PC-3 (cell line): ENCODE data around the gene TXNIP. TPM values are rescaled to one million over a fixed set of nuclear protein-coding genes. Genes with fewer than 3 reads are reported as not detected.
"Not testable (repeated sequence)": the region's sequence is repeated elsewhere in the genome, so short reads cannot be mapped to it uniquely, and the experiment has no call there.

Experiments used
- ATAC-seq: fragments of 200-7000 bp; cut with Tn5 transposase; 2 replicates; pipeline ENCODE4 v1.9.1; 2020; ENCODE audit warnings: mild to moderate bottlenecking, moderate library complexity
- BruUV-seq: library from RNA; stranded (reverse); fragments of 400-500 nt; replicated peaks from 2 replicates; lab custom pipeline; 2021; lab: Mats Ljungman, UMichigan
- CTCF ChIA-PET: fragments of 300-600 bp; sonication (Branson Sonifier 250); formaldehyde crosslinking; loops from one replicate; lab custom pipeline; 2022; ENCODE audit warnings: antibody characterized with exemption; lab: Charles Lee
- POLR2A ChIA-PET: fragments of 300-600 bp; sonication (Branson Sonifier 250); formaldehyde crosslinking; loops from one replicate; lab custom pipeline; 2022; ENCODE audit warnings: antibody characterized with exemption; ENCODE audit not compliant: unreplicated experiment; lab: Charles Lee
- DNase-seq: peaks from one replicate; pipeline ENCODE4 v3.0.0-alpha.2; 2015
- H2AFZ ChIP-seq: fragments of 300-600 bp; sonication (generic); 2 replicates; pipeline ENCODE4 v1.6.0; 2016; ENCODE audit warnings: antibody characterized with exemption, low read length
- H3F3A ChIP-seq: fragments of 300-600 bp; sonication (generic); one replicate; pipeline ENCODE4 v1.6.0; 2017; ENCODE audit warnings: antibody characterized with exemption, low read length, control low read depth, mild to moderate bottlenecking; ENCODE audit not compliant: unreplicated experiment
- H3K27ac ChIP-seq: fragments of 300-600 bp; sonication (generic); 2 replicates; pipeline ENCODE4 v1.5.1; 2016; ENCODE audit warnings: mild to moderate bottlenecking, low read length
- H3K27me3 ChIP-seq: fragments of 300-600 bp; sonication (generic); 2 replicates; pipeline ENCODE4 v1.6.1; 2016; ENCODE audit warnings: low read length, mixed read lengths
- H3K36me3 ChIP-seq: fragments of 300-600 bp; sonication (generic); 2 replicates; pipeline ENCODE4 v1.6.1; 2016; ENCODE audit warnings: low read depth, mixed run types, low read length, mixed read lengths
- H3K4me1 ChIP-seq: fragments of 300-600 bp; sonication (generic); 2 replicates; pipeline ENCODE4 v1.5.1; 2016; ENCODE audit warnings: low read length; ENCODE audit not compliant: insufficient read depth
- H3K4me2 ChIP-seq: fragments of 300-600 bp; sonication (generic); 2 replicates; pipeline ENCODE4 v1.6.0; 2016; ENCODE audit warnings: low read length
- H3K4me3 ChIP-seq: fragments of 300-600 bp; sonication (generic); 2 replicates; pipeline ENCODE4 v1.5.1; 2016; ENCODE audit warnings: mild to moderate bottlenecking, low read length, mixed read lengths
- H3K79me2 ChIP-seq: fragments of 300-600 bp; sonication (generic); 2 replicates; pipeline ENCODE4 v1.6.1; 2017; ENCODE audit warnings: low read length, mixed read lengths
- H3K9ac ChIP-seq: fragments of 300-600 bp; sonication (generic); 2 replicates; pipeline ENCODE4 v1.6.0; 2016; ENCODE audit warnings: mild to moderate bottlenecking, low read length
- H3K9me2 ChIP-seq: fragments of 300-600 bp; sonication (generic); replicated peaks from 2 replicates; pipeline ENCODE4 v1.6.1; 2016; ENCODE audit warnings: mixed run types, low read length, mixed read lengths
- H3K9me3 ChIP-seq: fragments of 300-600 bp; sonication (generic); 2 replicates; pipeline ENCODE4 v1.6.1; 2016; ENCODE audit warnings: low read length, mixed read lengths
- H4K20me1 ChIP-seq: fragments of 300-600 bp; sonication (generic); 2 replicates; pipeline ENCODE4 v1.6.1; 2016; ENCODE audit warnings: low read length, mixed read lengths
- EZH2 ChIP-seq: fragments of 300-600 bp; sonication (generic); IDR thresholded peaks from one replicate; pipeline ENCODE4 v1.6.1; 2017; ENCODE audit warnings: antibody characterized with exemption, mild to moderate bottlenecking, low read length; ENCODE audit not compliant: unreplicated experiment
- EZH2phosphoT487 ChIP-seq: fragments of 300-600 bp; sonication (generic); IDR thresholded peaks from 2 replicates; pipeline ENCODE4 v1.6.1; 2018; ENCODE audit warnings: mild to moderate bottlenecking, antibody characterized with exemption, low read length, borderline replicate concordance
- intact Hi-C: fragments of 100-400 bp; cut with micrococcal nuclease; formaldehyde crosslinking; loops from 2 replicates; pipeline ENCODE4 v1.9.0; 2023
- total RNA-seq: library from RNA; depleted of rRNA; stranded (reverse); fragments of >200 nt; gene quantifications from 2 replicates; pipeline ENCODE4 v1.2.3, GENCODE V29; 2014
- TF ChIP-seq, protein P1 (sequence below): fragments of 300-600 bp; sonication (generic); conservative IDR thresholded peaks from 2 replicates; pipeline ENCODE4 v1.5.1; 2017; ENCODE audit warnings: antibody characterized with exemption, low read depth, mild to moderate bottlenecking, low read length

TXNIP gene
- total RNA-seq, 1 experiment from 2014 or later: 45.3 TPM

GRCh38 chr1:146032631-146033219 lies 36.3 kb upstream of the TXNIP start:
- Histone ChIP-seq H3F3A (peaks cover 6% of the 10 kb centered on the region), H3K36me3 (no peaks in the 10 kb centered on the region), H3K4me3 (no peak overlapping the region), H3K9me3 (no peaks in the 10 kb centered on the region), H2AFZ (0 out of 2 replicates have a peak overlapping the region, but pooled peaks have one; percentile 7), H3K4me2 (no peak overlapping the region), H3K4me1 (peaks cover 11% of the 10 kb centered on the region; the same call in 1 of the 2 replicates), H3K9ac (no peak overlapping the region), H3K79me2 (no peaks in the 10 kb centered on the region), H4K20me1 (no peaks in the 10 kb centered on the region), H3K27ac (no peak overlapping the region), H3K9me2 (no peaks in the 10 kb centered on the region), H3K27me3 (no peaks in the 10 kb centered on the region)
- BruUV-seq: no TSS peak
- ChIA-PET POLR2A (interaction anchor here (1.6 kb wide), 1 partner anchor 19 kb away, joined by 6 read pairs; no protein-coding TSS in a partner anchor), CTCF (interaction anchor here (0.5 to 1.0 kb wide), 10 partner anchors 12 to 173 kb away, joined by 3 to 10 read pairs (median 4); partner anchors contain the start of genes HJV, LIX1L and PIAS3)
- no peak for TF ChIP-seq EZH2phosphoT487
- TF ChIP-seq, protein P1, sequence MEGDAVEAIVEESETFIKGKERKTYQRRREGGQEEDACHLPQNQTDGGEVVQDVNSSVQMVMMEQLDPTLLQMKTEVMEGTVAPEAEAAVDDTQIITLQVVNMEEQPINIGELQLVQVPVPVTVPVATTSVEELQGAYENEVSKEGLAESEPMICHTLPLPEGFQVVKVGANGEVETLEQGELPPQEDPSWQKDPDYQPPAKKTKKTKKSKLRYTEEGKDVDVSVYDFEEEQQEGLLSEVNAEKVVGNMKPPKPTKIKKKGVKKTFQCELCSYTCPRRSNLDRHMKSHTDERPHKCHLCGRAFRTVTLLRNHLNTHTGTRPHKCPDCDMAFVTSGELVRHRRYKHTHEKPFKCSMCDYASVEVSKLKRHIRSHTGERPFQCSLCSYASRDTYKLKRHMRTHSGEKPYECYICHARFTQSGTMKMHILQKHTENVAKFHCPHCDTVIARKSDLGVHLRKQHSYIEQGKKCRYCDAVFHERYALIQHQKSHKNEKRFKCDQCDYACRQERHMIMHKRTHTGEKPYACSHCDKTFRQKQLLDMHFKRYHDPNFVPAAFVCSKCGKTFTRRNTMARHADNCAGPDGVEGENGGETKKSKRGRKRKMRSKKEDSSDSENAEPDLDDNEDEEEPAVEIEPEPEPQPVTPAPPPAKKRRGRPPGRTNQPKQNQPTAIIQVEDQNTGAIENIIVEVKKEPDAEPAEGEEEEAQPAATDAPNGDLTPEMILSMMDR: peak; percentile 79
- intact Hi-C loops: no loop called here
- peak; percentile 81 for DNase-seq
- peak; percentile 14 for ATAC-seq

DNA sequence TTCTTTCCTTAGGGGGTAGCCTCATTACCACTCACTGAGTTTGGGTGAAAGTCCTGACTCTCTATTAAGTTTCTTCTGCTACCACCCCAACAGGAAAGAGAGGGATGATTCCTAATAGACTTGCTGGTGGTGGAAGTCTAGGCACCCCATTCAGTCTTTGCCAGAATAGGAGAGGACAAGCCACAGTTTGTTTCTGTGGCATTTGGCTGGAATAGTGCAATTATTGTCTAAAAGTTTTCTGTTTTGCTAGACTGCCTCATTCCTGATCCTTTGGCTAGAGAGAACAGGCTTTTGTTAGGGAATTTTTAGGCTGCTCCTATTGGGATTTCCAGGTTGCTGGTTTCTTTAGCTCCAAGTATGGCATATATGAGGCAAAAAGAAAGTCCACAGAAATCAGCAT lies 35.1 kb upstream of the TXNIP start:
- DNase-seq (no peak), ATAC-seq (no peak)
- Histone ChIP-seq H3K79me2 (no peaks in the 10 kb centered on the region), H3K4me2 (no peak overlapping the region), H3K9me2 (no peaks in the 10 kb centered on the region), H3K27me3 (no peaks in the 10 kb centered on the region), H3K9me3 (no peaks in the 10 kb centered on the region), H3K27ac (no peak overlapping the region), H3K36me3 (no peaks in the 10 kb centered on the region), H3K9ac (no peak overlapping the region), H2AFZ (no peak overlapping the region), H3F3A (no peaks in the 10 kb centered on the region), H4K20me1 (no peaks in the 10 kb centered on the region), H3K4me3 (no peak overlapping the region), H3K4me1 (peaks cover 8% of the 10 kb centered on the region; the same call in 1 of the 2 replicates)
- ChIA-PET CTCF (interaction anchor here (0.6 kb wide), 1 partner anchor 22 kb away, joined by 6 read pairs; no protein-coding TSS in a partner anchor), POLR2A (interaction anchor here (1.6 kb wide), 1 partner anchor 20 kb away, joined by 6 read pairs; no protein-coding TSS in a partner anchor)
- no TSS peak for BruUV-seq
- intact Hi-C loops: no loop called here
- TF ChIP-seq EZH2: no peak
- TF ChIP-seq EZH2phosphoT487: no peak
- TF ChIP-seq, protein P1: no peak

- no peak for TF ChIP-seq EZH2phosphoT487
- no peak for TF ChIP-seq EZH2
- TF ChIP-seq, protein P1: no peak
- ChIA-PET POLR2A (no interaction called here), CTCF (no interaction called here)
- H3K27ac ChIP-seq: no peak overlapping the region
- DNase-seq (no peak), ATAC-seq (no peak)
- H3K4me2 ChIP-seq: no peak overlapping the region
- intact Hi-C loops: no loop called here
- no peaks in the 10 kb centered on the region for H3F3A ChIP-seq
- no peaks in the 10 kb centered on the region for H3K36me3 ChIP-seq
- BruUV-seq: no TSS peak
- H2AFZ ChIP-seq: no peak overlapping the region
- no peaks in the 10 kb centered on the region for H3K9me2 ChIP-seq
- H3K9ac ChIP-seq: no peak overlapping the region
- H3K27me3 ChIP-seq: no peaks in the 10 kb centered on the region
- H3K9me3 ChIP-seq: no peaks in the 10 kb centered on the region
- no peaks in the 10 kb centered on the region for H3K4me1 ChIP-seq
- no peaks in the 10 kb centered on the region for H3K79me2 ChIP-seq
- H3K4me3 ChIP-seq: no peak overlapping the region
- H4K20me1 ChIP-seq: no peaks in the 10 kb centered on the region
Measured at GRCh38 chr1:146029117-146029516, 32.7 kb upstream of the TXNIP start.

GRCh38 chr1:146026650-146027049 lies 30.3 kb upstream of the TXNIP start:
- H4K20me1 ChIP-seq, H3K9ac ChIP-seq, H3K9me2 ChIP-seq, ATAC-seq, H3K27me3 ChIP-seq, H3K36me3 ChIP-seq, CTCF ChIA-PET, H3K9me3 ChIP-seq, DNase-seq, H3F3A ChIP-seq, H2AFZ ChIP-seq, H3K4me2 ChIP-seq, BruUV-seq, H3K4me3 ChIP-seq, H3K27ac ChIP-seq, H3K79me2 ChIP-seq, intact Hi-C loops, H3K4me1 ChIP-seq: not testable (repeated sequence)
- POLR2A ChIA-PET: interaction anchor here (0.6 to 0.7 kb wide), 2 partner anchors 12 to 136 kb away, joined by 3 read pairs; no protein-coding TSS in a partner anchor
